A673 (cell line): ENCODE measurements around the gene MTMR12.

ENCODE experiments used
- EZH2 ChIP-seq: fragments of 200-600 bp; sonication (generic); IDR thresholded peaks from 2 replicates; pipeline ENCODE4 v1.6.1; 2017; ENCODE audit warnings: borderline replicate concordance, low read depth, mild to moderate bottlenecking, mixed read lengths, antibody characterized with exemption, low read length; ENCODE audit not compliant: poor library complexity, severe bottlenecking
- TF ChIP-seq, protein P1 (sequence below): fragments of 300-800, 200-600 bp; sonication (generic); conservative IDR thresholded peaks from 2 replicates; pipeline ENCODE4 v1.5.1; 2017; ENCODE audit warnings: low read depth, mild to moderate bottlenecking, antibody characterized with exemption, low read length, moderate library complexity, mixed read lengths

GRCh38 chr5:32325616-32326015 lies 12.9 kb upstream of the MTMR12 start:
- TF ChIP-seq, protein P1, sequence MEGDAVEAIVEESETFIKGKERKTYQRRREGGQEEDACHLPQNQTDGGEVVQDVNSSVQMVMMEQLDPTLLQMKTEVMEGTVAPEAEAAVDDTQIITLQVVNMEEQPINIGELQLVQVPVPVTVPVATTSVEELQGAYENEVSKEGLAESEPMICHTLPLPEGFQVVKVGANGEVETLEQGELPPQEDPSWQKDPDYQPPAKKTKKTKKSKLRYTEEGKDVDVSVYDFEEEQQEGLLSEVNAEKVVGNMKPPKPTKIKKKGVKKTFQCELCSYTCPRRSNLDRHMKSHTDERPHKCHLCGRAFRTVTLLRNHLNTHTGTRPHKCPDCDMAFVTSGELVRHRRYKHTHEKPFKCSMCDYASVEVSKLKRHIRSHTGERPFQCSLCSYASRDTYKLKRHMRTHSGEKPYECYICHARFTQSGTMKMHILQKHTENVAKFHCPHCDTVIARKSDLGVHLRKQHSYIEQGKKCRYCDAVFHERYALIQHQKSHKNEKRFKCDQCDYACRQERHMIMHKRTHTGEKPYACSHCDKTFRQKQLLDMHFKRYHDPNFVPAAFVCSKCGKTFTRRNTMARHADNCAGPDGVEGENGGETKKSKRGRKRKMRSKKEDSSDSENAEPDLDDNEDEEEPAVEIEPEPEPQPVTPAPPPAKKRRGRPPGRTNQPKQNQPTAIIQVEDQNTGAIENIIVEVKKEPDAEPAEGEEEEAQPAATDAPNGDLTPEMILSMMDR = no peak
- no peak for TF ChIP-seq EZH2
